ENCODE measurements around the gene DNALI1.

- TF ChIP-seq FOXA1 (IDR thresholded peaks at IDR 0.05), result no peak
- no peak for TF ChIP-seq LEF1 (IDR thresholded peaks at IDR 0.05; ENCODE audit: borderline replicate concordance)
- no peak for TF ChIP-seq FOXM1 (IDR thresholded peaks at IDR 0.05; ENCODE audit: borderline replicate concordance)
- TF ChIP-seq ELF4 (IDR thresholded peaks at IDR 0.05), result no peak
- TF ChIP-seq ARNT (IDR thresholded peaks at IDR 0.05), result no peak
These were observed 662 bp downstream of the DNALI1 start for GRCh38 chr1:37557402-37557801.

All from HEK293T (cell line).